Subcutaneous abdominal adipose tissue (tissue), 5 donors: ENCODE data around the gene AKT1S1.

Experiments used
- H3K27ac ChIP-seq: one replicate; pipeline ENCODE4 v1.7.0; 2013; ENCODE audit warnings: low read depth, mild to moderate bottlenecking, inconsistent platforms, low read length, moderate library complexity
- H3K27me3 ChIP-seq, 5 donors: one replicate each; pipeline ENCODE4 v1.7.0; 2013; ENCODE audit warnings: low read length in 5 of 5, inconsistent platforms in 1 of 5; ENCODE audit not compliant: control insufficient read depth in 5 of 5, insufficient read depth in 4 of 5
- H3K36me3 ChIP-seq, 5 donors: one replicate each; pipeline ENCODE4 v1.7.0; 2013; ENCODE audit warnings: low read length in 5 of 5; ENCODE audit not compliant: control insufficient read depth in 5 of 5, insufficient read depth in 5 of 5
- H3K4me1 ChIP-seq, 5 donors: one replicate each; pipeline ENCODE4 v1.7.0; 2013; ENCODE audit warnings: low read length in 5 of 5, mild to moderate bottlenecking in 3 of 5, moderate library complexity in 1 of 5; ENCODE audit not compliant: control insufficient read depth in 5 of 5, insufficient read depth in 5 of 5
- H3K4me3 ChIP-seq, 5 donors: one replicate each; pipeline ENCODE4 v1.7.0; 2013; ENCODE audit warnings: low read length in 5 of 5, low read depth in 1 of 5
- H3K9ac ChIP-seq, 5 donors: one replicate each; pipeline ENCODE4 v1.7.0; 2013; ENCODE audit warnings: low read length in 5 of 5, mild to moderate bottlenecking in 4 of 5, moderate library complexity in 3 of 5
- H3K9me3 ChIP-seq, 5 donors: one replicate each; pipeline ENCODE4 v1.7.0; 2013; ENCODE audit warnings: low read length in 5 of 5; ENCODE audit not compliant: control insufficient read depth in 5 of 5
- donor health status: healthy.
- donor health status: healthy.
- donor health status: healthy.
- donor health status: healthy.
- donor health status: healthy.

Gene AKT1S1

GRCh38 chr19:49848938-49849337 lies 28.2 kb downstream of the AKT1S1 start:
- Histone ChIP-seq H3K4me3 (no peak overlapping the region), H3K9me3 (peaks cover 0 to 7% (median 3%) of the 10 kb centered on the region in 5 donors), H3K27ac (no peak overlapping the region), H3K4me1 (peaks cover 6 to 30% (median 25%) of the 10 kb centered on the region in 5 donors), H3K27me3 (no peaks in the 10 kb centered on the region), H3K36me3 (no peaks in the 10 kb centered on the region), H3K9ac (no peak overlapping the region)

- no peak overlapping the region for H3K27ac ChIP-seq
- no peak overlapping the region for H3K9ac ChIP-seq
- H3K4me1 ChIP-seq: peaks cover 6 to 25% (median 19%) of the 10 kb centered on the region in 5 donors
- no peaks in the 10 kb centered on the region for H3K27me3 ChIP-seq
- no peak overlapping the region for H3K4me3 ChIP-seq
- H3K36me3 ChIP-seq: no peaks in the 10 kb centered on the region
- peaks cover 0 to 7% (median 3%) of the 10 kb centered on the region in 5 donors for H3K9me3 ChIP-seq
Measured at GRCh38 chr19:49847731-49848696, 29.1 kb downstream of the AKT1S1 start.

DNA sequence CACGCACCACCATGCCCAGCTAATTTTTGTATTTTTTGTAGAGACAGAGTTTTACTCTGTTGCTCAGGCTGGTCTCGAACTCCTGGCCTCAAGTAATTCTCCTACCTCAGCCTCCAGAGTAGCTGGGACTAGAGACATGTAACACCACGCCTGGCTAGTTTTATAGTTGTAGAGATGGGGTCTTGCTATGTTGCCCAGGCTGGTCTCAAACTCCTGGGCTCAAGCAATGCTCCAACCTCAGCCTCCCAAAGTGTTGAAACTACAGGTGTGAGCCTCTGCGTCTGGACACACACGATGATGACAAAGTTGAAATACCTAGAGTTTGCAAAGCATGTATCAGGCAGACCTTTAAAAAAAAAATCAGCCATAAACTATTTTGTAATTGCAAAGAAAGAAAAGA lies 30.7 kb downstream of the AKT1S1 start:
- Histone ChIP-seq H3K9ac (no peak overlapping the region), H3K4me3 (no peak overlapping the region), H3K4me1 (peaks cover 0 to 12% (median 5%) of the 10 kb centered on the region in 5 donors), H3K36me3 (no peaks in the 10 kb centered on the region), H3K27me3 (no peaks in the 10 kb centered on the region), H3K9me3 (peaks cover 0 to 7% (median 3%) of the 10 kb centered on the region in 5 donors), H3K27ac (no peak overlapping the region)

DNA sequence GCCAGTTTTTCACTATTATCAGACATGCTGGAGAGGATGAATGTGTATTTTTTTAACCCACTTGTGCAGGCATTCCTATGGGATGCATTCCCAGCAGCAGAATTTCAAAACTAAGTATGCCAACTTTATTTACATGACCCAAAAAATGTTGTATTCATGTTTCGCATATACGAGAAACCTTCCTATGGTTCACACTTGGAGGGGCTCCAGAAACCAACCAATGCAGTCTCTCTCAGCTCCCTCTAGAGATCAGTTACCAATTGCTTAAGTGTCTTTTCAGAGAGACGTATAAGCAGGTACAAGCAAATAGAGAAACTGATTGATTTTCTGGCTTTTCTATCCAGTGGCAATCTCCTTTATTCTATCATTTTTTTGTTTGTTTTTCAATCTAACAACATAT lies 31.7 kb downstream of the AKT1S1 start:
- Histone ChIP-seq H3K27ac (no peak overlapping the region), H3K9ac (no peak overlapping the region), H3K4me3 (no peak overlapping the region), H3K27me3 (no peaks in the 10 kb centered on the region), H3K9me3 (peaks cover 0 to 7% (median 3%) of the 10 kb centered on the region in 5 donors), H3K36me3 (peaks cover 0 to 5% (median 0%) of the 10 kb centered on the region in 5 donors), H3K4me1 (peaks cover 0 to 7% (median 5%) of the 10 kb centered on the region in 5 donors)

GRCh38 chr19:49844138-49845095 lies 32.7 kb downstream of the AKT1S1 start:
- Histone ChIP-seq H3K27me3 (no peaks in the 10 kb centered on the region), H3K4me1 (no peaks in the 10 kb centered on the region), H3K9me3 (peaks cover 0 to 5% (median under 1%) of the 10 kb centered on the region in 5 donors), H3K4me3 (no peak overlapping the region), H3K9ac (no peak overlapping the region), H3K36me3 (peaks cover 0 to 13% (median 6%) of the 10 kb centered on the region in 5 donors), H3K27ac (no peak overlapping the region)

DNA sequence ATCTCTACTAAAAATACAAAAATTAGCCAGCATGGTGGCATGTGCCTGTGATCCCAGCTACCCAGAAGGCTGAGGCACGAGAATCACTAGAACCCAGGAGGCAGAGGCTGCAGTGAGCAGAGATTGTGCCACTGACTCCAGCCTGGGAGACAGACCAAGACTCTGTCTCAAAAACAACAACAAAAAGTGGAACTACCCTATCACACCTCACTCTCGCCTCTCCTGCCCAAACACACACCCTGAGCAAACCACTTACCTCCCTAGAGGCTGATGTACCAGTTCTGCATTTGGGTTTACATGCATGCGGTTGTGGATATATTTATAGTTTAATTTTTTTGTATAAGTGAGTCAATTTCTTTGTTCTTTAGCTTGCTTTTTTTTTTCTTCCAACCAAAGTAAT lies 33.9 kb downstream of the AKT1S1 start:
- Histone ChIP-seq H3K9me3 (no peaks in the 10 kb centered on the region), H3K27ac (no peak overlapping the region), H3K4me3 (no peak overlapping the region), H3K9ac (no peak overlapping the region), H3K36me3 (peaks cover 0 to 24% (median 16%) of the 10 kb centered on the region in 5 donors), H3K27me3 (no peaks in the 10 kb centered on the region), H3K4me1 (no peaks in the 10 kb centered on the region)

DNA sequence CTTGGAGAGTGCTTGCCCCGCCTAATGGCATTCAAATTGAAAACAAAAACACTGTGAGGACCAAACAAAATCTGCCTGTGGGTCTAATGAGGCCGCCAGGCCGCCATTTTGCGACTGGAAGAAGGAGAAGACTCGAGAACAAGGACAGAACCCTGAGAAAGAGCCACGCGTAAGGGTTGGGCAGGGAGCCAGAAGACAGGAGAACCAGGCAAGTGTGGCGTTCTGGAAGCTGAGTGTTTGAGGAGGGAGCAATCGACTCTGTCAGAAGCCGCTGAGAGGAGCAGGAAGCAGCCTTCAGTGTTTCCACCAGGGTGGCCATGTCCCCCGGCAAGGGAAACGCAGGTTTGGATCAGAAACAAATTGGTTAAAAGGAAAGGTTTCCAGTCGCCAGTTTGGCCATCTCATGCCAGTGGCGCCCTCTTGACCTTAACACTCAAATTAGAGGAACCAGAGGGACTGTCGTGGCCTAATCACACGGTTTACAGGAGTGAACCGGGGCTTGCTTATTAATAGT lies 36.4 kb downstream of the AKT1S1 start:
- Histone ChIP-seq H3K4me3 (no peak overlapping the region), H3K27ac (no peak overlapping the region), H3K4me1 (peaks cover 0 to 3% (median 0%) of the 10 kb centered on the region in 5 donors), H3K9me3 (no peaks in the 10 kb centered on the region), H3K9ac (no peak overlapping the region), H3K36me3 (peaks cover 0 to 47% (median 40%) of the 10 kb centered on the region in 5 donors), H3K27me3 (no peaks in the 10 kb centered on the region)

DNA sequence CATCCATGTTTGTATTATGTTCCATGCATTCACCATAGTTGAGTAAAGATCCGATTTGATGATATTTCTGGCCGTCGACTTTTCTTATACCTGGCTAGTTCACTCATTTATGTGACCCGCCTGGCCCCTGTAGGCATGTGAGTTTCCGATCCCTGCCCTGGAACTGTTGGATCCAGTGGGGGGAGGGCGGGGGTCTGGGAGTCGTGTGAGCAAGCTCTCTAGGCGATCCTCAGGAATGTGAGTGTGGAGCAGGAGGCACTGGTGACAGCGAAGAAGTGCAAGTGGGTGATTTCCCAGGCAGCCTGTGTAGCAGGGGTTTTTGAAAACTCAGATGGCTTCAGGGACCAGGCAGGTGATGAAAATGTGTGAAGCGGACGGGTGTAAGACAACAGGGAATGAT lies 36.8 kb downstream of the AKT1S1 start:
- H3K4me3 ChIP-seq: no peak overlapping the region
- no peak overlapping the region for H3K27ac ChIP-seq
- H3K4me1 ChIP-seq: peaks cover 0 to 3% (median 0%) of the 10 kb centered on the region in 5 donors
- no peak overlapping the region for H3K9ac ChIP-seq
- H3K9me3 ChIP-seq: no peaks in the 10 kb centered on the region
- peaks cover 0 to 51% (median 45%) of the 10 kb centered on the region in 5 donors for H3K36me3 ChIP-seq
- H3K27me3 ChIP-seq: no peaks in the 10 kb centered on the region

GRCh38 chr19:49839713-49840112 lies 37.4 kb downstream of the AKT1S1 start:
- Histone ChIP-seq H3K4me1 (peaks cover 0 to 3% (median 0%) of the 10 kb centered on the region in 5 donors), H3K27ac (no peak overlapping the region), H3K9ac (no peak overlapping the region), H3K27me3 (no peaks in the 10 kb centered on the region), H3K4me3 (no peak overlapping the region), H3K36me3 (peaks cover 0 to 57% (median 51%) of the 10 kb centered on the region in 5 donors), H3K9me3 (no peaks in the 10 kb centered on the region)
